Measurements from ENCODE around the gene TMEFF1. TPM values are rescaled to one million over a fixed set of nuclear protein-coding genes. Genes with fewer than 3 reads are reported as not detected.

TMEFF1 gene
- total and polyA plus RNA-seq, 2 experiments from 2014 or later, result 22.3 to 34.2 TPM

- no peak for TF ChIP-seq CTCF (IDR thresholded peaks at IDR 0.05; ENCODE audit: low read depth, low read length)
- no peaks in the 10 kb centered on the region for H3K9me3 ChIP-seq (ENCODE audit: low read depth)
- H3K27me3 ChIP-seq, result no peaks in the 10 kb centered on the region
- peaks cover 6% of the 10 kb centered on the region for H3K36me3 ChIP-seq
- no peak overlapping the region for H3K4me3 ChIP-seq
- DNase-seq (ENCODE audit: low read depth in 1 of 2, low spot score in 1 of 2), result no peak
- H3K27ac ChIP-seq, result no peak overlapping the region
- H3K4me1 ChIP-seq (ENCODE audit: low read depth), result no peaks in the 10 kb centered on the region
Observed at GRCh38 chr9:100452894-100453293, 20.1 kb upstream of the TMEFF1 start.

GRCh38 chr9:100455470-100455869, 17.5 kb upstream of the TMEFF1 start:
- H3K27ac ChIP-seq, result no peak overlapping the region
- H3K36me3 ChIP-seq, result peaks cover 6% of the 10 kb centered on the region
- no peaks in the 10 kb centered on the region for H3K27me3 ChIP-seq
- H3K4me3 ChIP-seq, result no peak overlapping the region
- TF ChIP-seq CTCF (IDR thresholded peaks at IDR 0.05; ENCODE audit: low read depth, low read length), result no peak
- no peaks in the 10 kb centered on the region for H3K4me1 ChIP-seq (ENCODE audit: low read depth)
- DNase-seq (ENCODE audit: low read depth in 1 of 2, low spot score in 1 of 2), result peak in 1 of 2 donors; percentile 47
- H3K9me3 ChIP-seq (ENCODE audit: low read depth), result no peaks in the 10 kb centered on the region

GRCh38 chr9:100457517-100457916, 15.4 kb upstream of the TMEFF1 start:
- H3K9me3 ChIP-seq (ENCODE audit: low read depth), result no peaks in the 10 kb centered on the region
- TF ChIP-seq CTCF (IDR thresholded peaks at IDR 0.05; ENCODE audit: low read depth, low read length), result no peak

GRCh38 chr9:100459963-100460362, 13.0 kb upstream of the TMEFF1 start:
- DNase-seq (ENCODE audit: low read depth in 1 of 2, low spot score in 1 of 2), result no peak
- no peak for TF ChIP-seq CTCF (IDR thresholded peaks at IDR 0.05; ENCODE audit: low read depth, low read length)
- no peak overlapping the region for H3K4me3 ChIP-seq
- no peaks in the 10 kb centered on the region for H3K9me3 ChIP-seq (ENCODE audit: low read depth)
- no peaks in the 10 kb centered on the region for H3K4me1 ChIP-seq (ENCODE audit: low read depth)
- no peaks in the 10 kb centered on the region for H3K27me3 ChIP-seq
- H3K27ac ChIP-seq, result no peak overlapping the region
- no peaks in the 10 kb centered on the region for H3K36me3 ChIP-seq

More at GRCh38 chr9:100457517-100457916, 15.4 kb upstream of the TMEFF1 start:
- no peak overlapping the region for H3K4me3 ChIP-seq
- no peaks in the 10 kb centered on the region for H3K27me3 ChIP-seq
- peaks cover 5% of the 10 kb centered on the region for H3K36me3 ChIP-seq
- H3K27ac ChIP-seq, result no peak overlapping the region
- DNase-seq (ENCODE audit: low read depth in 1 of 2, low spot score in 1 of 2), result no peak
- no peaks in the 10 kb centered on the region for H3K4me1 ChIP-seq (ENCODE audit: low read depth)

- Histone ChIP-seq H3K36me3 (no peaks in the 10 kb centered on the region), H3K4me3 (no peak overlapping the region), H3K27ac (no peak overlapping the region), H3K4me1 (ENCODE audit: low read depth) (no peaks in the 10 kb centered on the region), H3K27me3 (no peaks in the 10 kb centered on the region), H3K9me3 (ENCODE audit: low read depth) (no peaks in the 10 kb centered on the region)
- no peak for TF ChIP-seq CTCF (IDR thresholded peaks at IDR 0.05; ENCODE audit: low read depth, low read length)
- no peak for DNase-seq (ENCODE audit: low read depth in 1 of 2, low spot score in 1 of 2)
Observed at GRCh38 chr9:100465274-100465673, 7.7 kb upstream of the TMEFF1 start.

- no peak for TF ChIP-seq CTCF (IDR thresholded peaks at IDR 0.05; ENCODE audit: low read depth, low read length)
- no peak overlapping the region for H3K27ac ChIP-seq
- no peaks in the 10 kb centered on the region for H3K9me3 ChIP-seq (ENCODE audit: low read depth)
- no peaks in the 10 kb centered on the region for H3K36me3 ChIP-seq
- no peak overlapping the region for H3K4me3 ChIP-seq
- H3K27me3 ChIP-seq, result no peaks in the 10 kb centered on the region
- no peak for DNase-seq (ENCODE audit: low read depth in 1 of 2, low spot score in 1 of 2)
- H3K4me1 ChIP-seq (ENCODE audit: low read depth), result no peaks in the 10 kb centered on the region
Observed at GRCh38 chr9:100465761-100466160, 7.2 kb upstream of the TMEFF1 start.

Measured in cardiac muscle cell (in vitro differentiated cells and primary cell).